IMR-90 (cell line): ENCODE data around the gene NTM. TPM values are rescaled to one million over a fixed set of nuclear protein-coding genes. Genes with fewer than 3 reads are reported as not detected.

Experiments
- ATAC-seq: fragments of 200-7000 bp; cut with Tn5 transposase; 2 replicates; pipeline ENCODE4 v1.9.1; 2020; ENCODE audit warnings: low read depth, mild to moderate bottlenecking, moderate library complexity
- BruUV-seq: library from RNA; stranded (reverse); fragments of 400-500 nt; replicated peaks from 2 replicates; lab custom pipeline; 2021; lab: Mats Ljungman, UMichigan
- CTCF ChIA-PET: fragments of 300-600 bp; formaldehyde crosslinking; extraction: SDS; loops from one replicate; lab custom pipeline; 2021; ENCODE audit warnings: antibody characterized with exemption; lab: Yijun Ruan, JAX
- POLR2A ChIA-PET: fragments of 300-600 bp; sonication (Branson Sonifier 250); formaldehyde crosslinking; loops from one replicate; lab custom pipeline; 2022; ENCODE audit warnings: antibody characterized with exemption; ENCODE audit not compliant: unreplicated experiment; lab: Charles Lee
- DNase-seq: peaks from one replicate; pipeline ENCODE4 v3.0.0; 2013
- H2AFZ ChIP-seq: replicated peaks from 2 replicates; pipeline ENCODE3; 2013; ENCODE audit warnings: low read length, mild to moderate bottlenecking; ENCODE audit not compliant: poor library complexity
- H2AK5ac ChIP-seq: 2 replicates; pipeline ENCODE4 v1.6.1; 2013; ENCODE audit warnings: low read depth, low read length, inconsistent platforms
- H2AK9ac ChIP-seq: replicated peaks from 2 replicates; pipeline ENCODE3; 2013; ENCODE audit warnings: mild to moderate bottlenecking, low read depth, low read length, moderate library complexity; ENCODE audit not compliant: poor library complexity
- H2BK120ac ChIP-seq: 2 replicates; pipeline ENCODE4 v1.6.1; 2013; ENCODE audit warnings: low read depth, low read length, inconsistent platforms
- H2BK15ac ChIP-seq: 3 replicates; pipeline ENCODE4 v1.6.1; 2013; ENCODE audit warnings: low read depth, low read length, inconsistent platforms
- H2BK20ac ChIP-seq: 2 replicates; pipeline ENCODE4 v1.6.1; 2013; ENCODE audit warnings: low read depth, mild to moderate bottlenecking, inconsistent platforms, low read length, moderate library complexity
- H2BK5ac ChIP-seq: 2 replicates; pipeline ENCODE4 v1.6.1; 2013; ENCODE audit warnings: mild to moderate bottlenecking, low read depth, low read length, inconsistent platforms; ENCODE audit not compliant: poor library complexity, severe bottlenecking
- H3K14ac ChIP-seq: replicated peaks from 2 replicates; pipeline ENCODE4 v1.6.1; 2013; ENCODE audit warnings: low read depth, low read length, inconsistent platforms
- H3K18ac ChIP-seq: 2 replicates; pipeline ENCODE4 v1.6.1; 2013; ENCODE audit warnings: low read depth, low read length, control low read depth
- H3K23ac ChIP-seq: 2 replicates; pipeline ENCODE4 v1.6.1; 2013; ENCODE audit warnings: low read depth, low read length, inconsistent platforms
- H3K27ac ChIP-seq: 2 replicates; pipeline ENCODE4 v1.5.1; 2013; ENCODE audit warnings: mild to moderate bottlenecking, control low read depth, low read length; ENCODE audit not compliant: insufficient read depth
- H3K27me3 ChIP-seq: 2 replicates; pipeline ENCODE4 v1.6.1; 2013; ENCODE audit warnings: low read length; ENCODE audit not compliant: control insufficient read depth, insufficient read depth
- H3K36me3 ChIP-seq: 2 replicates; pipeline ENCODE4 v1.6.1; 2013; ENCODE audit warnings: low read length, mixed read lengths; ENCODE audit not compliant: control insufficient read depth, insufficient read depth
- H3K4ac ChIP-seq: 2 replicates; pipeline ENCODE4 v1.6.1; 2013; ENCODE audit warnings: low read depth, low read length, inconsistent platforms
- H3K4me1 ChIP-seq: 2 replicates; pipeline ENCODE4 v1.6.1; 2013; ENCODE audit warnings: low read length, mixed read lengths; ENCODE audit not compliant: control insufficient read depth, insufficient read depth
- H3K4me2 ChIP-seq: 2 replicates; pipeline ENCODE4 v1.6.1; 2013; ENCODE audit warnings: low read depth, mild to moderate bottlenecking, control low read depth, low read length, moderate library complexity
- H3K4me3 ChIP-seq: 2 replicates; pipeline ENCODE4 v1.5.1; 2013; ENCODE audit warnings: low read depth, mild to moderate bottlenecking, control low read depth, low read length, moderate library complexity; ENCODE audit not compliant: insufficient read depth
- H3K56ac ChIP-seq: 2 replicates; pipeline ENCODE4 v1.6.1; 2013; ENCODE audit warnings: low read length, inconsistent platforms; ENCODE audit not compliant: insufficient read depth; ENCODE audit errors: extremely low read depth
- H3K79me1 ChIP-seq, 2 experiments: 2 replicates each; pipeline ENCODE4 v1.6.1; 2013; ENCODE audit warnings: low read length in 2 of 2, inconsistent platforms in 1 of 2, low read depth in 1 of 2
- H3K9ac ChIP-seq: 2 replicates; pipeline ENCODE4 v1.6.1; 2013; ENCODE audit warnings: low read depth, low read length, control low read depth
- H3K9me1 ChIP-seq: 2 replicates; pipeline ENCODE4 v1.6.1; 2013; ENCODE audit warnings: low read length, inconsistent platforms; ENCODE audit not compliant: insufficient read depth
- H3K9me3 ChIP-seq: 2 replicates; pipeline ENCODE4 v1.6.1; 2013; ENCODE audit warnings: low read length; ENCODE audit not compliant: control insufficient read depth, insufficient read depth
- H4K20me1 ChIP-seq: 2 replicates; pipeline ENCODE4 v1.6.1; 2013; ENCODE audit warnings: low read length, inconsistent platforms; ENCODE audit not compliant: insufficient read depth
- H4K5ac ChIP-seq: 2 replicates; pipeline ENCODE4 v1.6.1; 2013; ENCODE audit warnings: mild to moderate bottlenecking, low read depth, low read length, control low read depth
- H4K8ac ChIP-seq, 2 experiments: 2 replicates each; pipeline ENCODE4 v1.6.1; 2013; ENCODE audit warnings: low read depth in 2 of 2, low read length in 2 of 2, control low read depth in 1 of 2, inconsistent platforms in 1 of 2
- H4K91ac ChIP-seq: 2 replicates; pipeline ENCODE4 v1.6.1; 2013; ENCODE audit warnings: low read depth, low read length, inconsistent platforms; ENCODE audit not compliant: insufficient read depth
- BHLHE40 ChIP-seq: fragments of 150-350 bp; IDR thresholded peaks from 2 replicates; pipeline ENCODE4 v1.6.1; 2016; ENCODE audit warnings: mild to moderate bottlenecking, low read depth, low read length
- CEBPB ChIP-seq: IDR thresholded peaks from 2 replicates; pipeline ENCODE4 v1.6.1; 2012; ENCODE audit warnings: low read depth, low read length, improper control_type of control experiment
- CHD1 ChIP-seq: IDR thresholded peaks from 2 replicates; pipeline ENCODE4 v1.6.1; 2012; ENCODE audit warnings: low read depth, low read length, improper control_type of control experiment
- CTCF ChIP-seq: conservative IDR thresholded peaks from 2 replicates; pipeline ENCODE4 v1.5.1; 2012; ENCODE audit warnings: mild to moderate bottlenecking, low read depth, low read length, improper control_type of control experiment
- ELK1 ChIP-seq: fragments of 150-350 bp; IDR thresholded peaks from 2 replicates; pipeline ENCODE4 v1.6.1; 2016; ENCODE audit warnings: low read depth, mild to moderate bottlenecking, low read length, moderate library complexity, borderline replicate concordance
- FOS ChIP-seq: fragments of 150-350 bp; IDR thresholded peaks from 2 replicates; pipeline ENCODE4 v1.6.1; 2016; ENCODE audit warnings: low read depth, low read length
- MAFK ChIP-seq: IDR thresholded peaks from 2 replicates; pipeline ENCODE4 v1.6.1; 2012; ENCODE audit warnings: low read depth, low read length, improper control_type of control experiment
- MAZ ChIP-seq: IDR thresholded peaks from 2 replicates; pipeline ENCODE4 v1.6.1; 2012; ENCODE audit warnings: low read depth, mild to moderate bottlenecking, low read length, improper control_type of control experiment, moderate library complexity, borderline replicate concordance
- MXI1 ChIP-seq: IDR thresholded peaks from 2 replicates; pipeline ENCODE4 v1.6.1; 2012; ENCODE audit warnings: low read depth, mild to moderate bottlenecking, low read length, moderate library complexity, borderline replicate concordance
- NFE2L2 ChIP-seq: fragments of 150-350 bp; IDR thresholded peaks from 2 replicates; pipeline ENCODE4 v1.6.1; 2016; ENCODE audit warnings: low read depth, mild to moderate bottlenecking, low read length
- POLR2A ChIP-seq: IDR thresholded peaks from 2 replicates; pipeline ENCODE4 v1.6.1; 2012; ENCODE audit warnings: mild to moderate bottlenecking, low read depth, low read length
- RAD21 ChIP-seq: IDR thresholded peaks from 2 replicates; pipeline ENCODE4 v1.6.1; 2012; ENCODE audit warnings: low read length, improper control_type of control experiment
- RCOR1 ChIP-seq: IDR thresholded peaks from 2 replicates; pipeline ENCODE4 v1.6.1; 2012; ENCODE audit warnings: mild to moderate bottlenecking, low read length, improper control_type of control experiment; ENCODE audit not compliant: insufficient replicate concordance
- RFX5 ChIP-seq: IDR thresholded peaks from 2 replicates; pipeline ENCODE4 v1.8.0; 2012; ENCODE audit warnings: low read depth, mild to moderate bottlenecking, low read length, moderate library complexity
- SMC3 ChIP-seq: fragments of 150-350 bp; IDR thresholded peaks from 2 replicates; pipeline ENCODE4 v1.6.1; 2016; ENCODE audit warnings: low read depth, mild to moderate bottlenecking, antibody characterized with exemption, low read length, moderate library complexity
- USF2 ChIP-seq: fragments of 150-350 bp; IDR thresholded peaks from 2 replicates; pipeline ENCODE4 v1.6.1; 2017; ENCODE audit warnings: mild to moderate bottlenecking, antibody characterized with exemption, low read length, low read depth
- WGBS, 2 experiments: methylation state at CpG; one replicate each; pipeline versions ENCODE4 v1.1.5 to v1.1.7; 2013; ENCODE audit warnings: missing lambda C conversion rate in 2 of 2; ENCODE audit not compliant: insufficient read length in 1 of 2; ENCODE audit errors: extremely low coverage in 2 of 2; 5-methylcytosine and 5-hydroxymethylcytosine counted together
- dilution Hi-C: fragments of 300-500 bp; cut with HindIII; formaldehyde crosslinking; loops from one replicate; pipeline ENCODE4 v1.14.3; 2018; ENCODE audit warnings: low sequenced_read_pairs; ENCODE audit not compliant: unreplicated experiment
- in situ Hi-C: fragments of 300-500 bp; cut with MboI; formaldehyde crosslinking; loops from 3 replicates; pipeline ENCODE4 v1.14.3; 2019; ENCODE audit warnings: low sequenced_read_pairs, inconsistent platforms, mixed read lengths
- intact Hi-C: fragments of 100-400 bp; cut with micrococcal nuclease; formaldehyde crosslinking; loops from 2 replicates; pipeline ENCODE4 v1.10.0; 2022
- polyA plus RNA-seq, 3 experiments: library from polyadenylated mRNA; depleted of rRNA; stranded (reverse); fragments of >200 nt; gene quantifications; 2 replicates each; pipeline ENCODE4 v1.2.3, GENCODE V29; 2012; ENCODE audit warnings: low replicate concordance in 1 of 3
- total RNA-seq: library from RNA; depleted of rRNA; stranded (reverse); fragments of >200 nt; gene quantifications from 2 replicates; pipeline ENCODE4 v1.2.3, GENCODE V29; 2012

Gene NTM
- total and polyA plus RNA-seq, 2 of the 4 experiments (the other 2 are of a cell fraction), result 19.5 to 25.5 TPM

- POLR2A ChIA-PET, result no interaction called here
- no peak overlapping the region for H3K4me3 ChIP-seq
- no peaks in the 10 kb centered on the region for H3K36me3 ChIP-seq
- ATAC-seq (no peak), DNase-seq (no peak)
- TF ChIP-seq MAZ (no peak), FOS (no peak), MXI1 (no peak), BHLHE40 (no peak), CTCF (no peak), CHD1 (no peak), NFE2L2 (no peak), CEBPB (no peak), RFX5 (no peak), ELK1 (no peak), RAD21 (no peak), RCOR1 (no peak), MAFK (no peak), POLR2A (no peak), USF2 (no peak), SMC3 (no peak)
- H3K9ac ChIP-seq, result no peak overlapping the region
- no TSS peak for BruUV-seq
- intact Hi-C loops (no loop called here), dilution Hi-C loops (no loop called here), in situ Hi-C loops (no loop called here)
- no peak overlapping the region for H2AK5ac ChIP-seq
- H4K8ac ChIP-seq, result no peak overlapping the region
- no peak overlapping the region for H3K4me2 ChIP-seq
- no peak overlapping the region for H2AFZ ChIP-seq
- 76% methylated on average over 8 of the region's 9 CpGs; no CpG with 5 or more reads in 1 of the 2 experiments for WGBS, 2 experiments
- no peak overlapping the region for H2AK9ac ChIP-seq
- H3K23ac ChIP-seq, result no peak overlapping the region
- no peak overlapping the region for H4K91ac ChIP-seq
- H2BK20ac ChIP-seq, result no peak overlapping the region
- H2BK15ac ChIP-seq, result no peak overlapping the region
- no peaks in the 10 kb centered on the region for H3K9me3 ChIP-seq
- H3K27me3 ChIP-seq, result no peaks in the 10 kb centered on the region
- H3K79me1 ChIP-seq, result no peaks in the 10 kb centered on the region
- no peak overlapping the region for H2BK120ac ChIP-seq
- H4K20me1 ChIP-seq, result no peaks in the 10 kb centered on the region
- H2BK5ac ChIP-seq, result no peak overlapping the region
- H3K9me1 ChIP-seq, result no peaks in the 10 kb centered on the region
- CTCF ChIA-PET, result no interaction called here
- H4K5ac ChIP-seq, result no peak overlapping the region
- H3K56ac ChIP-seq, result no peak overlapping the region
- no peak overlapping the region for H3K4ac ChIP-seq
- H3K18ac ChIP-seq, result no peak overlapping the region
- no peak overlapping the region for H3K14ac ChIP-seq
- H3K27ac ChIP-seq, result no peak overlapping the region
- no peaks in the 10 kb centered on the region for H3K4me1 ChIP-seq
These were observed 33.6 kb downstream of the NTM start for GRCh38 chr11:131404010-131404409.
